DOHH2 (cell line): ENCODE measurements around the gene CHD5.

Experiments
- H3F3A ChIP-seq: fragments of 200-600 bp; sonication (generic), shearing (Covaris generic); 2 replicates; pipeline ENCODE4 v1.6.0; 2016; ENCODE audit warnings: antibody characterized with exemption, mild to moderate bottlenecking; ENCODE audit not compliant: control insufficient read depth, insufficient read depth
- H3K27ac ChIP-seq: fragments of 200-600 bp; sonication (generic); 2 replicates; pipeline ENCODE4 v1.5.1; 2014; ENCODE audit warnings: low read depth, mild to moderate bottlenecking, low read length, moderate library complexity
- H3K27me3 ChIP-seq: fragments of 200-600 bp; sonication (generic); 2 replicates; pipeline ENCODE4 v1.6.1; 2014; ENCODE audit warnings: mild to moderate bottlenecking, low read length, mixed read lengths; ENCODE audit not compliant: control insufficient read depth
- H3K36me3 ChIP-seq: fragments of 200-600 bp; sonication (generic); 2 replicates; pipeline ENCODE4 v1.6.1; 2014; ENCODE audit warnings: mild to moderate bottlenecking, low read length, moderate library complexity, mixed read lengths; ENCODE audit not compliant: control insufficient read depth
- H3K4me1 ChIP-seq: fragments of 200-600 bp; sonication (generic); 2 replicates; pipeline ENCODE4 v1.6.1; 2014; ENCODE audit warnings: mild to moderate bottlenecking, low read length, mixed read lengths; ENCODE audit not compliant: control insufficient read depth
- H3K4me2 ChIP-seq: fragments of 200-600 bp; sonication (generic); 2 replicates; pipeline ENCODE4 v1.6.0; 2014; ENCODE audit warnings: mild to moderate bottlenecking, low read length, moderate library complexity
- H3K4me3 ChIP-seq: fragments of 200-600 bp; sonication (generic); 2 replicates; pipeline ENCODE4 v1.5.1; 2014; ENCODE audit warnings: mild to moderate bottlenecking, low read length, mixed read lengths
- H3K79me2 ChIP-seq: fragments of 200-600 bp; sonication (generic); 2 replicates; pipeline ENCODE4 v1.6.1; 2014; ENCODE audit warnings: mild to moderate bottlenecking, low read length, mixed read lengths; ENCODE audit not compliant: control insufficient read depth
- H3K9me2 ChIP-seq: fragments of 200-600 bp; sonication (generic); replicated peaks from 2 replicates; pipeline ENCODE4 v1.6.1; 2014; ENCODE audit warnings: mild to moderate bottlenecking, low read length, mixed read lengths; ENCODE audit not compliant: control insufficient read depth
- H3K9me3 ChIP-seq: fragments of 200-600 bp; sonication (generic); 2 replicates; pipeline ENCODE4 v1.6.1; 2014; ENCODE audit warnings: antibody characterized with exemption, low read length, mixed read lengths; ENCODE audit not compliant: control insufficient read depth, insufficient read depth
- H4K20me1 ChIP-seq: fragments of 200-600 bp; sonication (generic); 2 replicates; pipeline ENCODE4 v1.6.0; 2014; ENCODE audit warnings: low read depth, mild to moderate bottlenecking, antibody characterized with exemption, low read length, moderate library complexity; ENCODE audit not compliant: control insufficient read depth, insufficient read depth
- CTCF ChIP-seq: fragments of 200-600 bp; sonication (generic); IDR thresholded peaks from one replicate; pipeline ENCODE4 v1.5.1; 2014; ENCODE audit warnings: antibody characterized with exemption, mild to moderate bottlenecking, low read depth, low read length; ENCODE audit not compliant: poor library complexity, severe bottlenecking
- EZH2phosphoT487 ChIP-seq: fragments of 200-600 bp; sonication (generic); IDR thresholded peaks from 2 replicates; pipeline ENCODE4 v1.6.1; 2017; ENCODE audit warnings: borderline replicate concordance, mild to moderate bottlenecking, antibody characterized with exemption, low read length, moderate library complexity, mixed read lengths

Gene CHD5

GRCh38 chr1:6223617-6224016 lies 43.5 kb upstream of the CHD5 start:
- Histone ChIP-seq H3K9me2 (no peaks in the 10 kb centered on the region), H3K4me1 (no peaks in the 10 kb centered on the region), H3K79me2 (peaks cover 25% of the 10 kb centered on the region), H4K20me1 (peaks cover 8% of the 10 kb centered on the region; the same call in 1 of the 2 replicates), H3K27me3 (no peaks in the 10 kb centered on the region), H3K4me3 (no peak overlapping the region), H3F3A (no peaks in the 10 kb centered on the region; the same call in 1 of the 2 replicates), H3K4me2 (no peak overlapping the region), H3K9me3 (no peaks in the 10 kb centered on the region), H3K27ac (no peak overlapping the region), H3K36me3 (peaks cover 74% of the 10 kb centered on the region)
- TF ChIP-seq EZH2phosphoT487 (no peak), CTCF (no peak)

GRCh38 chr1:6222636-6223035 lies 42.5 kb upstream of the CHD5 start:
- no peak overlapping the region for H3K27ac ChIP-seq
- H3K9me3 ChIP-seq, result no peaks in the 10 kb centered on the region
- TF ChIP-seq CTCF (no peak), EZH2phosphoT487 (no peak)
- no peaks in the 10 kb centered on the region for H3K27me3 ChIP-seq
- peaks cover 22% of the 10 kb centered on the region for H3K79me2 ChIP-seq
- H3K9me2 ChIP-seq, result no peaks in the 10 kb centered on the region
- H3K36me3 ChIP-seq, result peaks cover 69% of the 10 kb centered on the region
- H4K20me1 ChIP-seq, result peaks cover 8% of the 10 kb centered on the region; the same call in 1 of the 2 replicates
- H3K4me2 ChIP-seq, result no peak overlapping the region
- no peak overlapping the region for H3K4me3 ChIP-seq
- no peaks in the 10 kb centered on the region; the same call in 1 of the 2 replicates for H3F3A ChIP-seq
- H3K4me1 ChIP-seq, result no peaks in the 10 kb centered on the region

DNA sequence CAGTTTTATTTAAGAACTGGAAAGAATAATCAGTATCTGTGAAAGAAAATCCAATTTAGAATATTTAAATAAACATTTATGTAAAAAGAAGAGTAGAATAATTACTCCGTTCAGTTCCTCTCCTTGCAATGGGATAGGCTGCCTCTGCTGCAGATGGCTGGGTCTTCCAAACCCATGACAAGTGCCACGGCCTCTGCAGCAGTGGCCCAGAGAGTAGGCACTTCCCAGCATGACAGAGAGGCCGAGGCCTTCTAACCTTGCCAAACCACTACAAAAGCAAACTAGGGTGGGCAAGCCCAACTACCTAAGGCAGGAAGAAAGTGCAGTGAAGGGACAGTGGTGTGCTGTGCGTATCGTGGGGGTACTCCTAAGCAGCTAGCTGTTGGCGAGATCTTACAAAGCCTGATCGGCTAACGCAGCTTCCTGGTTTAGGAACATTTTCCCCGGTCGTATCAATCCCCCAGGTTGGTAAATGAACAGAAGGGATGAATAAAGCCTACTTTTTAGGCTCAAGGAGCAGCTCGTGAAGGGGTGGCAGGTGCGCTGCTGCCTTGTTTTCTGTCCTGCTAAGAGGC lies 41.2 kb upstream of the CHD5 start:
- no peaks in the 10 kb centered on the region for H3K9me3 ChIP-seq
- H4K20me1 ChIP-seq, result peaks cover 4% of the 10 kb centered on the region; the same call in 1 of the 2 replicates
- no peak overlapping the region for H3K27ac ChIP-seq
- H3F3A ChIP-seq, result no peaks in the 10 kb centered on the region; the same call in 1 of the 2 replicates
- peaks cover 12% of the 10 kb centered on the region for H3K79me2 ChIP-seq
- H3K4me3 ChIP-seq, result no peak overlapping the region
- H3K4me2 ChIP-seq, result no peak overlapping the region
- no peaks in the 10 kb centered on the region for H3K27me3 ChIP-seq
- H3K9me2 ChIP-seq, result no peaks in the 10 kb centered on the region
- no peaks in the 10 kb centered on the region for H3K4me1 ChIP-seq
- peaks cover 57% of the 10 kb centered on the region for H3K36me3 ChIP-seq
- TF ChIP-seq CTCF (no peak), EZH2phosphoT487 (no peak)
